Activated gamma-delta T cell (primary cell): ENCODE results near the gene LILRB1.
"Not testable (repeated sequence)": the region's sequence is repeated elsewhere in the genome, so short reads cannot be mapped to it uniquely, and the experiment has no call there.

Source experiments
- DNase-seq: peaks from one replicate; lab custom pipeline; 2025; lab: John Stamatoyannopoulos, UW

Gene LILRB1

DNA sequence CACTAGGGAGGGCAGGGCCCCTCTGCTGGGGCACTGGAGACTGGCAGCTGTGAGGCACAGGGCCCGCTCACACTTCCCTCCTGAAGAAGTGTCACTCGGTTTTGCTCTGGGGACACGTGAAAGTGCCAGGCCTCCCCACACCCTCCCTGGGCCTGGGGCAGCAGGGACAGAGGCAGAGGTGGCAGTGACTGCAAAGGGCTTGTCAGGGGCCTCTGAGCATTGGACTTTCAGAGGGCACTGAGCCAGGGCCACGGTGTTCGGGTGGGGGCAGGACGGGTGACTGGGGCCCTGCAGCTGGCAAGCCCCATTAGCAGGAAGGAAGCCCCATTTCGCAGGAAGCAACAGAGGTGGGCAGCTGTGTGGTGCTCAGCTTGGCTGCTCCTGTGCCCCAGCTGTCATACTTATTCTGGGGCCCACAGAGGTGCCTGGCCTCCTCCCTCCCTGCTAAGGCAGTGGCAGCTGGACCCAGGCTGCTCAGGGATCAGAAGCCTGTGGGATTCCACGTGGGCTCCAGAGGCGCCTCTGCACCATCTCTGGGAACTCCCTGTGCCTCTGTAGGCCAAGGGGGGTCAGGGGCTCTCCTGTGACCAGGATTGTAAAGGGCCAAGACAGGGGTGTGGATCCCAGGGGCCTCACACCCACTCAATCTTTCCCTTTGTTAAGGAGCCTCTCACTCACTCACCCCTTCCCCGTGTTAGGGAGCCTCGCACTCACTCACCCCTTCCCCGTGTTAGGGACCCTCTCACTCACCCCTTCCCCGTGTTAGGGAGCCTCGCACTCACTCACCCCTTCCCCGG lies 5.2 kb upstream of the LILRB1 start:
- DNase-seq: not testable (repeated sequence)

DNA sequence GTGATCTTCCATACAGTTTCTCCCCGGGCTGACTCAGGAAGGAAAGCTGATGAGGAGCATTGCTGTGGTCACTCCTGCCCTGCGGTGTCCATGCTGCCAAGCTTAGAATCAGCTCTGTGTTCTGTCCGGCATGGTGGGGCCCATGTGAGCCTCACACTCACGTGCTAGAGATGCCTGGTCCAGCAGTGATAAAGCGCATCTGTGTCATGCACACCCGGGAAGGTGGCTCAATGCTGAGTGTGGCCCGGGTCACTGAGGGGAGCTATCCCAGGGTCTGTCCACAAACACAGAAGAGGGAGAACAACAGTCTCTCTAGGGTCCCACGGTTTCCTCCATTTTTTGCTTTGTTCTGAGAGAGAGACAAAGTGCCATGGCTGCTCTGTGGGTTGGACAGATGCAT lies 3.5 kb upstream of the LILRB1 start:
- DNase-seq: no peak

DNA sequence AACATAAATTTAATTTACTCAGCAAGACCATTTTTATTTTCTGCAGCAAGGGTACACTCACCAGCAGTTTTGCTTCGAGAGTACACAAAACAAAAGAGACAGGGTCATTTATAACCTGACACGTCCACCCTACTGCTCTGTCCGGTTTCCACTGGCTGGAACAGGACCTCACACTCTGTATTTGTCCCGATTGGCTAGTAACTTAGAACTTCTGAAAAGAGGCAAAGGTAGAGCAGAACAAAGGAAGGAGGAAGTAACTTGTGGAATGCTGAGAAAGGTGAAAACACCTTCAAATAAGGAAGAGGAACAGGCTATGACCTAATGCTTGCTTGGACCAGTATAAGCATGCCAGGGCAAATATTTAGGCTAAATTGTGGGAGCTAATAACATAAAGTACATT lies 2.4 kb upstream of the LILRB1 start:
- DNase-seq: not testable (repeated sequence)

DNA sequence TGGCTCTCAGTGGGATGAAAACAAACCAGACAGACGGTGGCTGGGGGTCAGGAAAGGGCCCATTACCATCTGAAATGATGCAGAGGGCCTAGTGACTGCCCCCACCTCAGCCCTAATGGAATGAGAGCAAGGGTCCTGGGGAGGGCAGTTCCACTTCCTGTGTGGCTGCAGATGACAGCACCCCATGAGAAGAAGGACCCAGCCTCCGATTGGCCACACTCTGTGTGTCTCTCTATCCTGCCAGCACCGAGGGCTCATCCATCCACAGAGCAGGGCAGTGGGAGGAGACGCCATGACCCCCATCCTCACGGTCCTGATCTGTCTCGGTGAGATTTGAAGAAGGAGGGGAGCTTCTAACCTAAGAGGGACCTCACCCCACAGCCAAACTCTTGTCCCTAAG lies 498 bp downstream of the LILRB1 start:
- no peak for DNase-seq

DNA sequence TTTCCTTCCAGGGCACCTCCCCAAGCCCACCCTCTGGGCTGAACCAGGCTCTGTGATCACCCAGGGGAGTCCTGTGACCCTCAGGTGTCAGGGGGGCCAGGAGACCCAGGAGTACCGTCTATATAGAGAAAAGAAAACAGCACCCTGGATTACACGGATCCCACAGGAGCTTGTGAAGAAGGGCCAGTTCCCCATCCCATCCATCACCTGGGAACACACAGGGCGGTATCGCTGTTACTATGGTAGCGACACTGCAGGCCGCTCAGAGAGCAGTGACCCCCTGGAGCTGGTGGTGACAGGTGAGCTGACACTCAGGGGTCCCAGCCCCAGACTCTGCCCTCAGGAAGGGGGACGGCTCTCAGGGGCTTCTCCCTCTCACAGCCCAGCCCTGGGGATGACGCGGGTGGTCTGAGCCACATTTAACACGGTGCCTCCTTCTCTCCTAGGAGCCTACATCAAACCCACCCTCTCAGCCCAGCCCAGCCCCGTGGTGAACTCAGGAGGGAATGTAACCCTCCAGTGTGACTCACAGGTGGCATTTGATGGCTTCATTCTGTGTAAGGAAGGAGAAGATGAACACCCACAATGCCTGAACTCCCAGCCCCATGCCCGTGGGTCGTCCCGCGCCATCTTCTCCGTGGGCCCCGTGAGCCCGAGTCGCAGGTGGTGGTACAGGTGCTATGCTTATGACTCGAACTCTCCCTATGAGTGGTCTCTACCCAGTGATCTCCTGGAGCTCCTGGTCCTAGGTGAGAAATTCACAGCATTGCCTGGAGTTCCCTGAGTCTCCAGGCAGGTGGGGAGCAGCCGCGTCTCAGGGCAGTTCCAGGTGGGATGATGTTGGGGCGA lies 1.4 kb downstream of the LILRB1 start:
- not testable (repeated sequence) for DNase-seq

DNA sequence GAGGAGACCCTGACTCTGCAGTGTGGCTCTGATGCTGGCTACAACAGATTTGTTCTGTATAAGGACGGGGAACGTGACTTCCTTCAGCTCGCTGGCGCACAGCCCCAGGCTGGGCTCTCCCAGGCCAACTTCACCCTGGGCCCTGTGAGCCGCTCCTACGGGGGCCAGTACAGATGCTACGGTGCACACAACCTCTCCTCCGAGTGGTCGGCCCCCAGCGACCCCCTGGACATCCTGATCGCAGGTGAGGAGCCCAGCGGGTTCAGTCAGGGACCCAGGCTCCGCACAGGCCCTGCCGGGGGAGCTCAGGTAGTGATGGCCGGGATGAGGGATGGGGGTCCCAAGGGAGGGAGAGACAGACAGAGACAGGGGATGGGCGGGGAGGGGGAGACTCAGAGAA lies 2.2 kb downstream of the LILRB1 start:
- DNase-seq: not testable (repeated sequence)

DNA sequence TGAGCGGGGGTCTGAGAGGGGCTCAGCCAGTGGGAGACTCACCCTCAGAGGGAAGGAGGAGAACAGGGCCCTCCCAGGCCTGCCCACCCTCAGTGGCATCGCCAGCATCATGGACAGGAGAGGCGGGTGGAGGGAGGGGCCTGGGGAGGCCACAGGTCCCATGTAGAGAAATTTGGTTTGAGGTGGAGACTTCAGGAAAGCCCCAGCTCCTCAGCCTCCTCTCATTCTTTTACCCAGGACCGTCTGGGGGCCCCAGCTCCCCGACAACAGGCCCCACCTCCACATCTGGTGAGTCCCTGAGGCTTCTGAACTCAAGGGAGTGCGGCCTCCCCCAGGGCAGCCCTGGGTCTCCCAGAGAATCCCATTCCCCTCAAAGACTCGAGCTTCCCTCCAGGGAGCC lies 3.1 kb downstream of the LILRB1 start:
- DNase-seq: no peak

DNA sequence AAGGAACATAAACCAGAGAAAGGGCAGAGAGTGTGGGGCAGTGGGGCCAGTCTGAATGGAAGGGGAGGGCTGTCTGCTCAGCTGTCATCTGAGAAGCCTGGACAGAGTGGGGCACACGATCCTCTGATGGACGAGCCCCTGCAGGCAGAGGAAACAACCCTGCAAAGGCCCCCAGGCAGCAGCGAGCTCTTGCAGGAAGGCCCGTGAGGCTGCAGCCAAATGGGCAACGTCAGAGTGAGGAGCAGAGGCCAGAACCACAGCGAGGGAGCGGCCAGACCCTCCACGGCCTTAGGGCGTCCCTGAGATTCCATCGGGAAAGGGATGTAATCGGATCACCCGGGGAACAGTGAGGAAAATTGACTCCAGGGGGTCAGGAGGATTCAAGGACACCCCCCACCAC lies 5.8 kb downstream of the LILRB1 start:
- not testable (repeated sequence) for DNase-seq

DNA sequence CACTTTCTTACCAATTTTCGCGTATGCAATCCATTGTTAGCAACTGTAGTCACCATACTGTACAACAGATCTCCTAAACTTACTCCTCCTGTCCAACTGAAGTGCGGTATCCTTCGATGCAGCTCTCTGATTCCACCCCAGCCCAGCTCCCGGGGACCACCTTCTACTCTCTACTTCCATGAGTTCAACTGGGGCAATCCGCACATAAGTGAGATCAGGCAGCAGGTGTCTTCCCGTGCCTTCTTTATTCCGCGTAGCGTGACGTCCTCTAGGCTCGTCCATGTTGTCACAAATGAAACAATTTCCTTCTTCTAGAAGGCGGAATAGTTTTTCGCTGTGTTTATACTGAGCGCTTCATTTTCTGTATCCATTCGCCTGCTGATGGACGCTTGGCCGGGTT lies 8.4 kb downstream of the LILRB1 start:
- no peak for DNase-seq

DNA sequence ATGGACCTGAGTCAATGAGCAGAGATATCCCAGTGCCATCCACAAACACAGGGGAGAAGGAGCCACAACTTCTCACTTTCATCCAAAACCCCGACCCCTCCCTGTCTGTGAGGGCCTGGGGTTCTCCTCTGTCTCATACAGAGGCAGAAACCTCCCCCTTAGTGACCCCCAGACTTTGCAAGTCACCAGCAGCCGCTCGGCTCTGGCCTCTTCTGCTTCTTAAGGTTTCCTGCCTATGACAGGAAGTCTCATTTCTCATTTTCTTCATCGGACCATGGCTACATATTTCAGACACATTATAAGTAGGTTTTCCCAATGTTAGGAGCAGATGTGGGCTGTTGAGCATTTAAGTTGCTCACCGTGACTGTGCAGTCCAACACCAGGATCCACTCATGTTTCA lies 12.7 kb downstream of the LILRB1 start:
- DNase-seq: not testable (repeated sequence)

DNA sequence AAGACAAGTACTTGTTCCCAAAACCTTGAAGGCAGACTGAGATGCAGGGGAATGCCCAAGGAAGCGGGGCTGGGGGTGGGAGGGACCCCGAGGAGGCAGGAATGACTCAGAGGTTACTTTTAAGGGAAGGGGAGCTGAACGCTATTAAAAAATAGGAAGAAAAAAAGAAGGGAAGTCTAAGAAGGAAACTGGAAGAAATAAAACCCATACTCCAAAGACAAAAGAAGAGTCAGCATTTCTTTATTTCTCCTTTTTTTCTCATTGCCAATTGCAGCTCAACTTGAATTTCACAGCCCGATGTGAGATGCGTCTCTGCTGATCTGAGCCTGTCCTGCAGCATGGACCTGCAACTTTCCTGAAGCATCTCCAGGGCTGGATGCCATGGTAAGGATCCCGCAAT lies 13.3 kb downstream of the LILRB1 start:
- DNase-seq: not testable (repeated sequence)

DNA sequence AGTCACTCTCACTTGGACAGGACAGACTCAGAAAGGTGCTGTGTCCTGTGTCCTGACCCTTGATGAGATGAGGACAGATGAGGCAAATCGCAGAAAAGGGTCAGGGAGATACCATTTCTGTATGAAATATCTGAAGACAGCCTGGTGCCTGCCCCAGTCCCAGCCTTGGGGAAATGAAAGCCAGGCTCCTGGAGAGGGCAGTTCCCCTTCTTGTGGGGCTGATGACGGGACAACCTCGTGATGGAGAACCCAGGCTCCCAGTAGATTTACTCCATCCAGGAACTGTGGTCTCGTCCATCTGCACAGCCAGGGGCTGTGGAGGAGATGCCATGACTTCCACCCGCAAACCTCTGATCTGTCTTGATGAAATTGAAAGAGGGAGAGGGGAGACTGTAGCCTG lies 13.8 kb downstream of the LILRB1 start:
- DNase-seq: no peak

DNA sequence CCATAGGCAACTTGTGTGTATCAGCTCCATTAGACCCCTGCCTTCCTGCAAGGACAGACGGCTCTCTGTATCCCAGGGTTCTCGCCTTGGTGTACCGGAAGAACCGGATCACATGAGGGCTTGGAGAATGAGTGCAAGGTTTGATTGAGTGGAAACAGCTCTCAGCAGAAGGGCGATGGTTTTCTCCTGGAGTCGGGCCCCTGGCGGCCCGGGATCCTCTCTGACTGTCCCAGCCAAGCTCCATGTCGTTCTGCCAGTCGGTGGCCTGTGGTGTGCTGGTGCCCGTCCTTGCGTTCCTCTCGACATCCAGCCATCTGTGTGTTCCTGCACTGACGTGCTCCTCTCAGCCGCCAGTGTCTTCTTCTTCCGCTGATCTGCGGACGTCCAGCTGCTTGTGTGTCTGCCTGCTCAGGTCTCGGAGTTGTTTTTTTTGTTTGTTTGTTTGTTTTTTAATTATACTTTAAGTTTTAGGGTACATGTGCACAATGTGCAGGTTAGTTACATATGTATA lies 16.1 kb downstream of the LILRB1 start:
- no peak for DNase-seq

DNA sequence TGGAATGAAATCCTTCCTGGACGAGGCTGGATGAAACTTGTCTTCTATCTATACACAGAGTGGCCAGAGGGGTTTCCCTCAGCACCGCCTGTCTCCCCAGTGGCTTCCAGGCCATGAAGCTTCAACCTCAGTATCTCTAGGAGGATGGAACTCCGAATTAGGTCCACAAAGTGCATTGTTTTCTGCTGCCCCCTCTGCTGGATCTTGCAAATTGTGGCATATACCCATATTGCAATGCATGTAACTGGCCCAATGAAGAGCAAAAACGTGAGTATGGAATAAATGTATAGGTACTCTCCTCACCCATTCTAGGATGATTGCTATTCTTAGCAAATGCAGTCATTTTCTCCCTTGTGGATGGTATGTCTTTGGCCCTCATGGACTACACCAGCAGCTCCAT lies 17.8 kb downstream of the LILRB1 start:
- DNase-seq: no peak

DNA sequence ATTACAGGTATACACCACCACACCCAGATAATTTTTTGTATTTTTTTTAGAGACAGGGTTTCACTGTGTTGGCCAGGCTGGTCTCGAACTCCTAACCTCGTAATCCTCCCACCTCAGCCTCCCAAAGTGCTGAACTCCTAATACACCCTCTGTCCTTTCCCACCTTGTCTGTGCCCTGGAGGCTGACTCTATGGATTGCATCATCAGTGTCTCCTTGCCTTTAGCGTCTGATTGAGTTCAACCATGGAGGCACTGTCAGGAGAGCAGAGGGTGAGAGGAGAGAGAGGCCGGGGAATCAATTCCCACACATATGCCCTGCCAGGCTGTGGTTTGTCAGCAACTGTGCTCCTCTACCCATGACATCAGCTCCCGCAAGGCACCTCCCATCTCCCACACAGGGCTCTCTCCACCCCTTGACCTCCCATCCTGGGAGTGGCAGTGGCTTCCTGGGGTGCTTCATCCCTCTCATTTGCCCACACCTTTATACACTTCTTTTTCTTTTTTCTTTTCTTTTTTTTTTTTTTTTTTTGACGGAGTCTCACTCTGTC lies 19.9 kb downstream of the LILRB1 start:
- DNase-seq: no peak

DNA sequence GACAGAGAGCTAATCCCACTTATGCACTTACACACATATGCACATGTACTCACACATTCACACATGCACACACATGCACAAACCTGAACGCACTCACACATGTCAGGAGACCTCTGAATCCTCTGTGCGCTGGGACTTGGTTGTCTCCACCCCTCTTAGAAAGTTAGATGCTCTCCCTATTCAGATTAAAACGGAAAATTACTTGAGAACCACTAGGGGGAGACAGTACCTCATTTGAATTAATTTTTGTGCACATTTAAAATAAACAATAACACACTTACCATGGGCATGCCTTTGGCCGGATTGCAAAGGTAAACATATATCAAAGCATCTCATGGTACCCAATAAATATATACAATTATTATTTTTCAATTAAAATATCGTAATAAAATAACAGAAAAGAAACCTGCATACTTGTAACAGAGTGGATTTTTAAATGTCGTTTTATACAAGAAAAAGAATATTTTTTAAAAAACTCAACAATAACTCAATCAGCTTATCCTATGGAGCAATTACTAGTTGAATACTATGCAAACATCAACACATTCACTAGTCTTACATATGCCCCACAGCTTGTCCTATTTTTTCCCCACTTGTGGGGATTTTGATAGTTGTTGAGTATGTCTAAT lies 23.0 kb downstream of the LILRB1 start:
- no peak for DNase-seq

DNA sequence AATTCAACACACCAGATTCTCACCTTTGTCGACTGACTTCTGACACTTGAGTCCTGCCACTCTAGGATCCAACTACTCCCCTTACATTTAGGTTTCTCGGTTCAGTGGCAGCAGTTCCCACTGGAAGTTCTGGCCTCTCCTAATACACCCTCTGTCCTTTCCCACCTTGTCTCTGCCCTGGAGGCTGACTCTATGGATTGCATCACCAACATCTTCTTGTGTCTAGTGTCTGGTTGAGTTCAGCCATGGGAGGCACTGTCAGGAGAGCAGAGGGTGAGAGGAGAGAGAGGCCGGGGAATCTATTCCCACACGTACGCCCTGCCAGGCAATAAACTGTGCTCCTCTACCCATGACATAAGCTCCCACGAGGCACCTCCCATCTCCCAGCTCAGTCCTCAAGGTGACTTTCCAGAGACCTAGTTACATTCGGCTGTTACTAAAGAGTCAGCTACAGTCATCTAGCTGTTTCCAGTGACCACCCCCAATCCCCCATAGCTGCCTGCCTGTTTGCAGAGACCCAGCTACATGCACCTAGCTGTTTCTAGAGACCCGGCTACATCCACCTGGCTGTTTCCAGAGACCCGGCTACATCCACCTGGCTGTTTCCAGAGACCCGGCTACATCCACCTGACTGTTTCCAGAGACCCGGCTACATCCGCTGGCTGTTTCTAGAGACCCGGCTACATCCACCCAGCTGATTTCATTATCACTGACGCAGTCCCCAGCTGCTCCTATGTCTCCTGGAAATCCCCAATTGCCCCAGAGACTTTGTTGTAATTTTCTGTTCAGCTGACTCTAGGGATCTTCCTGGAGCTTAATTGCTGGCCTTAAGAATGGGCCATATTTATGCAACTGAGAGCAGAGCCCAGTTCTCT lies 24.4 kb downstream of the LILRB1 start:
- DNase-seq: no peak

DNA sequence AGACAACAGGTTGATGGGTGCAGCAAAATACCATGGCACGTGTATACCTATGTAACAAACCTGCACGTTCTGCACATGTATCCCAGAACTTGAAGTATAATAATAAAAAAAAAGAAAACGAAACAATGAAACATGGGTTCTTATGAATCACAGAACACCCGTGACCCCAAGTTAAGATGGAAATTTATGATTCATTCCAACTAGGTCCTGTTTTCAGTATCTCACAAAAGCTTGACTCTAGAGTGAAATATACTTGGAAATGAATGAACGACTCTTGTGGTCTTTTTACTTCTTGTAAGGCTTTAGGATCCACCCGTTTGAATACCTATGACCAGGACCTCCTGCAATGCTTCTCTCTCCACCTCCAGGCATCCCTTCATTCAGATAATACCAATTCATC lies 29.0 kb downstream of the LILRB1 start:
- no peak for DNase-seq

DNA sequence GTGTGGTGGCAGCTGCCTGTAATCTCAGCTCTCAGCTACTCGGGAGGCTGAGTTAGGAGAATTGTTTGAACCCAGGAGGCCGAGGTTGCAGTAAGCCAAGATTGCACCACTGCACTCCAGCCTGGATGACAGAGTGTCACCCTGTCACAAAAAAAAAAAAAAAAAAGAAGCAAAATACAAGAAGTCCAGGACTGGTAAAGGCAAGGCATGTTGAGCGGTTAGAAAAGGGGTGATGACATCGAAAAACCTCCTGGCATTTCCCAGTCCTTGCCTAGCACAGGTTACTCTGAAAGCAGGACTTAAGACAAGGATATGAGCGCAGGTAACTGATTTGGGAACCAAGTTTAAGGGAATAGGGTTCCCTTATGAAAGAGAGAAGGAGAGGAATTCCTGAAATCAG lies 30.0 kb downstream of the LILRB1 start:
- no peak for DNase-seq

DNA sequence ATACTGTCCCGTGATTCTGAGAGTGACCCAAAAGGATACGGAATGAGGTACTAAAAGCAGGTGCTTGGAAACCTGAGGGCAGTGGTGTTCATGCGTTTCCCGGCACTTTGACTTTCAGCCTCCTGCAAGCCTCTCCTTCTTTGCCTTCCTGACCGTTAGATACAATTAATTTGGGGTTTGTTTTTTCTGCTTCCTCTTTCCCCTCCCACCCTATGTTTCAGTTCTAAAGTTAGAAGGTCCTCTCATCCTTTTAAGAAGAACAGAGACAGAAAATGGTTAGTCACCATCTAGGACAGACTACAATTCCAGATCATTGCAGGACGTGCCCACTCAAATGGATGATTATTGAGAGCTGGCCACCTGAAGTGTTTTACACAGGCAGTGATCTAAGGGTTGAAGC lies 30.7 kb downstream of the LILRB1 start:
- no peak for DNase-seq

DNA sequence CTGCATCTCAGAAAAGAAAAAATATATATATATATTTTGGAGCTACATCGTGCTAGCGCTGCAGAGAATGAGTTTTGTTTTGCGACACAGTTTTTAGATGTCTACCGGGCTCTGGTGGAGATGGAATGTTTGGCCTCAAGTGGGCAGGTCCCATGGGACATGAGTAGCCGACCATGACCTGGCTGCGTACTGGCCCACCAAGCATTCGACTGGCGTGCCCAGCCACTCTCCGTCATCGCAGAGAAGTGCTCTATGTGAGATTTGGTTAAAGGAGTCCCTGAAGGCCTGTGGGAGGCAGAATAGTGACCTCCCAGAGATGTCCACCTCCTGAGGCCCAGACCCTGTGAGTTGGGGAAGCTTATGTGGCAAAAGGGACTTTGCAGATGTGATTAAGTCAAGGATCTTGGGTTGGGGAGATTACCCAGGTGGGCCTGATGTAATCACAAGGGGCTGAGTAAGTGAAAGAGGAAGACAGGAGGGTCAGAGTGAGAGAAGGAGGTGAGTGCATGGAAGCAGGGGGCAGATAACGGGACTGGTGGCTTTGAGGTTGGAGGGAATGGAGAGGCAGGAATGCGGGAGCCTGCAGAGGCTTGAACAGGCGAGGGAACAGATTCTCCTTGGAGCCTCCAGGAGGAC lies 31.7 kb downstream of the LILRB1 start:
- DNase-seq: no peak
